H1 (cell line): ENCODE measurements around the gene LAMA3. TPM values are rescaled to one million over a fixed set of nuclear protein-coding genes. Genes with fewer than 3 reads are reported as not detected.

ENCODE experiments used
- CTCF ChIA-PET: fragments of 300-600 bp; sonication (Branson Sonifier 250); formaldehyde crosslinking; loops from one replicate; lab custom pipeline; 2021; ENCODE audit not compliant: partially characterized antibody; lab: Charles Lee
- POLR2A ChIA-PET: fragments of 300-600 bp; sonication (Branson Sonifier 250); formaldehyde crosslinking; loops from one replicate; lab custom pipeline; 2021; ENCODE audit warnings: inconsistent platforms; ENCODE audit not compliant: partially characterized antibody; lab: Charles Lee
- DNase-seq, 2 experiments: peaks; one replicate each; pipeline versions ENCODE4 v3.0.0 to v3.0.0-alpha.2; 2010 to 2022; ENCODE audit warnings: low spot score in 2 of 2, low read depth in 1 of 2, mixed read lengths in 1 of 2
- FAIRE-seq: peaks from 2 replicates; lab custom pipeline; 2011; peaks lifted over from hg19 to GRCh38; lab: Jason Lieb, UNC
- H2AFZ ChIP-seq: 2 replicates; pipeline ENCODE4 v1.8.1; 2012; ENCODE audit warnings: low read length, inconsistent platforms
- H2AK5ac ChIP-seq: 2 replicates; pipeline ENCODE4 v1.6.1; 2013; ENCODE audit warnings: low read depth, low read length
- H2BK120ac ChIP-seq: replicated peaks from 2 replicates; pipeline ENCODE3; 2013; ENCODE audit warnings: low read depth, low read length, inconsistent platforms
- H2BK12ac ChIP-seq: 2 replicates; pipeline ENCODE4 v1.6.1; 2013; ENCODE audit warnings: low read depth, low read length
- H2BK15ac ChIP-seq: 2 replicates; pipeline ENCODE4 v1.6.1; 2013; ENCODE audit warnings: low read length
- H2BK20ac ChIP-seq: 2 replicates; pipeline ENCODE4 v1.6.1; 2013; ENCODE audit warnings: low read length
- H2BK5ac ChIP-seq: 2 replicates; pipeline ENCODE4 v1.6.1; 2013; ENCODE audit warnings: low read depth, low read length
- H3K14ac ChIP-seq: 2 replicates; pipeline ENCODE4 v1.6.1; 2013; ENCODE audit warnings: inconsistent platforms; ENCODE audit not compliant: insufficient read length
- H3K18ac ChIP-seq: 2 replicates; pipeline ENCODE4 v1.6.1; 2013; ENCODE audit warnings: low read length; ENCODE audit errors: extremely low read depth
- H3K23ac ChIP-seq: 2 replicates; pipeline ENCODE4 v1.6.1; 2013; ENCODE audit warnings: inconsistent platforms; ENCODE audit not compliant: insufficient read length
- H3K23me2 ChIP-seq: 2 replicates; pipeline ENCODE4 v1.6.1; 2013; ENCODE audit warnings: low read depth, low read length
- H3K27ac ChIP-seq: 2 replicates; pipeline ENCODE4 v1.6.1; 2011; ENCODE audit warnings: low read depth, low read length, inconsistent platforms
- H3K27me3 ChIP-seq, 4 experiments: replicated peaks in 1 of 4; 1 replicate in 1 of 4; 2 replicates in 3 of 4; pipeline versions ENCODE4 v1.6.1 to v1.8.1; 2011 to 2013; ENCODE audit warnings: low read length in 3 of 4, mild to moderate bottlenecking in 3 of 4, inconsistent platforms in 2 of 4, mixed read lengths in 2 of 4, moderate library complexity in 1 of 4; ENCODE audit not compliant: control insufficient read depth in 3 of 4, insufficient read depth in 3 of 4; ENCODE audit errors: extremely low read depth in 1 of 4
- H3K36me3 ChIP-seq, 4 experiments: 2 replicates each; pipeline versions ENCODE4 v1.6.1 to v1.8.1; 2011 to 2013; ENCODE audit warnings: mild to moderate bottlenecking in 4 of 4, low read length in 3 of 4, moderate library complexity in 2 of 4, control low read depth in 1 of 4, inconsistent platforms in 1 of 4; ENCODE audit not compliant: insufficient read depth in 4 of 4, control insufficient read depth in 2 of 4
- H3K4ac ChIP-seq: replicated peaks from 2 replicates; pipeline ENCODE3; 2013; ENCODE audit warnings: low read length, low read depth, mixed read lengths, inconsistent platforms; ENCODE audit not compliant: insufficient read length
- H3K4me1 ChIP-seq, 4 experiments: replicated peaks in 1 of 4; 1 replicate in 1 of 4; 2 replicates in 3 of 4; pipeline versions ENCODE4 v1.6.1 to v1.8.1; 2011 to 2013; ENCODE audit warnings: low read length in 3 of 4, inconsistent platforms in 2 of 4, mixed read lengths in 1 of 4; ENCODE audit not compliant: insufficient read depth in 4 of 4, control insufficient read depth in 3 of 4
- H3K4me2 ChIP-seq, 2 experiments: 2 replicates each; pipeline versions ENCODE4 v1.6.1 to v1.8.1; 2011 to 2013; ENCODE audit warnings: low read depth in 2 of 2, low read length in 2 of 2, control low read depth in 1 of 2, inconsistent platforms in 1 of 2, mild to moderate bottlenecking in 1 of 2; ENCODE audit not compliant: insufficient read depth in 1 of 2
- H3K4me3 ChIP-seq, 4 experiments: fragments of 200-600, 300-600 bp in 1 of 4; sonication (generic), shearing (Covaris generic), sonication (Bioruptor Twin) in 1 of 4; 2 replicates each; pipeline versions ENCODE4 v1.5.1 to v1.8.1; 2011 to 2016; ENCODE audit warnings: low read length in 4 of 4, low read depth in 3 of 4, control low read depth in 2 of 4, inconsistent platforms in 2 of 4, mild to moderate bottlenecking in 2 of 4, mixed read lengths in 1 of 4, moderate library complexity in 1 of 4; ENCODE audit not compliant: insufficient read depth in 2 of 4; ENCODE audit errors: extremely low read depth in 1 of 4
- H3K56ac ChIP-seq: replicated peaks from 2 replicates; pipeline ENCODE3; 2013; ENCODE audit warnings: low read depth, mild to moderate bottlenecking, mixed read lengths, low read length, inconsistent platforms; ENCODE audit not compliant: insufficient read length
- H3K79me1 ChIP-seq: 2 replicates; pipeline ENCODE4 v1.6.1; 2013; ENCODE audit warnings: low read depth, low read length, control low read depth
- H3K79me2 ChIP-seq, 2 experiments: 2 replicates each; pipeline versions ENCODE4 v1.6.1 to v1.8.1; 2012 to 2013; ENCODE audit warnings: low read length in 2 of 2, mild to moderate bottlenecking in 2 of 2, inconsistent platforms in 1 of 2; ENCODE audit not compliant: insufficient read depth in 2 of 2, control insufficient read depth in 1 of 2
- H3K9ac ChIP-seq, 4 experiments: replicated peaks in 1 of 4; 1 replicate in 1 of 4; 2 replicates in 3 of 4; pipeline versions ENCODE4 v1.6.1 to v1.8.1; 2011 to 2013; ENCODE audit warnings: low read depth in 3 of 4, low read length in 3 of 4, control low read depth in 2 of 4, mild to moderate bottlenecking in 2 of 4, moderate library complexity in 2 of 4, inconsistent platforms in 1 of 4; ENCODE audit errors: extremely low read depth in 1 of 4
- H3K9me3 ChIP-seq, 2 experiments: 2 replicates each; pipeline versions ENCODE4 v1.6.1 to v1.8.1; 2012 to 2013; ENCODE audit warnings: mild to moderate bottlenecking in 2 of 2, moderate library complexity in 2 of 2, control low read depth in 1 of 2, inconsistent platforms in 1 of 2, low read depth in 1 of 2, low read length in 1 of 2, mixed read lengths in 1 of 2; ENCODE audit not compliant: insufficient read depth in 2 of 2
- H4K20me1 ChIP-seq, 2 experiments: replicated peaks in 1 of 2; 2 replicates each; pipeline versions ENCODE3 to v1.8.1; 2011 to 2013; ENCODE audit warnings: inconsistent platforms in 2 of 2, low read length in 2 of 2, mild to moderate bottlenecking in 1 of 2; ENCODE audit not compliant: insufficient read depth in 2 of 2, control insufficient read depth in 1 of 2
- H4K5ac ChIP-seq: 2 replicates; pipeline ENCODE4 v1.6.1; 2013; ENCODE audit warnings: low read length, low read depth, mixed read lengths, inconsistent platforms; ENCODE audit not compliant: insufficient read length
- H4K8ac ChIP-seq: 2 replicates; pipeline ENCODE4 v1.8.0; 2013; ENCODE audit warnings: mild to moderate bottlenecking, moderate library complexity, low read length, inconsistent platforms; ENCODE audit not compliant: insufficient read depth; ENCODE audit errors: extremely low read depth
- H4K91ac ChIP-seq: replicated peaks from 2 replicates; pipeline ENCODE3; 2013; ENCODE audit warnings: low read length, mixed read lengths, inconsistent platforms; ENCODE audit not compliant: insufficient read length
- ASH2L ChIP-seq: fragments of 200-600, 300-600 bp; sonication (generic); IDR thresholded peaks from one replicate; pipeline ENCODE4 v1.7.1; 2017; ENCODE audit warnings: low read length
- ATF2 ChIP-seq: IDR thresholded peaks from 2 replicates; pipeline ENCODE4 v1.6.1; 2012; ENCODE audit warnings: low read length, inconsistent platforms
- BCL11A ChIP-seq, 2 experiments: IDR thresholded peaks; one replicate each; pipeline ENCODE4 v1.6.1; 2011; ENCODE audit warnings: low read depth in 2 of 2, low read length in 2 of 2, mild to moderate bottlenecking in 2 of 2
- CEBPB ChIP-seq: IDR thresholded peaks from 2 replicates; pipeline ENCODE4 v1.6.1; 2012; ENCODE audit warnings: low read depth, low read length
- EZH2 ChIP-seq: fragments of 200-600 bp; sonication (generic); IDR thresholded peaks from 2 replicates; pipeline ENCODE4 v1.7.1; 2012; ENCODE audit warnings: low read depth, mild to moderate bottlenecking, moderate library complexity, low read length, inconsistent platforms; ENCODE audit not compliant: severe bottlenecking
- HDAC6 ChIP-seq: IDR thresholded peaks from one replicate; pipeline ENCODE4 v1.7.1; 2012; ENCODE audit warnings: low read depth, mild to moderate bottlenecking, inconsistent platforms, low read length, moderate library complexity
- KDM4A ChIP-seq: IDR thresholded peaks from one replicate; pipeline ENCODE4 v1.7.1; 2012; ENCODE audit warnings: low read depth, mild to moderate bottlenecking, moderate library complexity, low read length, inconsistent platforms; ENCODE audit not compliant: severe bottlenecking
- NANOG ChIP-seq: IDR thresholded peaks from 2 replicates; pipeline ENCODE4 v1.6.1; 2011; ENCODE audit warnings: low read length, low read depth, mild to moderate bottlenecking, inconsistent platforms; ENCODE audit not compliant: insufficient read depth, poor library complexity, severe bottlenecking
- POU5F1 ChIP-seq: IDR thresholded peaks from 2 replicates; pipeline ENCODE4 v1.6.1; 2011; ENCODE audit warnings: low read depth, mild to moderate bottlenecking, low read length, moderate library complexity
- RBBP5 ChIP-seq: IDR thresholded peaks from 2 replicates; pipeline ENCODE4 v1.7.1; 2012; ENCODE audit warnings: low read depth, mild to moderate bottlenecking, inconsistent platforms, low read length, moderate library complexity, borderline replicate concordance
- SAP30 ChIP-seq: fragments of 300-600 bp; sonication (generic); IDR thresholded peaks from 2 replicates; pipeline ENCODE4 v1.7.1; 2012; ENCODE audit warnings: low read length, moderate library complexity, mild to moderate bottlenecking, inconsistent platforms; ENCODE audit not compliant: insufficient read depth, insufficient replicate concordance
- SRF ChIP-seq: IDR thresholded peaks from 2 replicates; pipeline ENCODE4 v1.6.1; 2011; ENCODE audit warnings: mild to moderate bottlenecking, low read depth, low read length, moderate library complexity
- SUZ12 ChIP-seq: fragments of 200-600 bp; sonication (generic); IDR thresholded peaks from 2 replicates; pipeline ENCODE4 v1.6.1; 2012; ENCODE audit warnings: mild to moderate bottlenecking, inconsistent platforms, low read length, moderate library complexity, mixed read lengths
- WGBS, 2 experiments: shearing (Covaris generic) in 1 of 2; methylation state at CpG; one replicate each; pipeline versions ENCODE4 v1.1.6 to v1.1.7; 2013 to 2015; ENCODE audit warnings: low lambda C conversion rate in 2 of 2, mixed read lengths in 2 of 2, inconsistent platforms in 1 of 2, low coverage in 1 of 2, missing lambda C conversion rate in 1 of 2; ENCODE audit not compliant: insufficient replicate concordance in 2 of 2, insufficient coverage in 1 of 2, insufficient read length in 1 of 2; ENCODE audit errors: extremely low coverage in 1 of 2, missing lambda C conversion rate in 1 of 2; 5-methylcytosine and 5-hydroxymethylcytosine counted together
- polyA plus RNA-seq, 7 experiments: library from polyadenylated mRNA; depleted of rRNA in 3 of 7; stranded (reverse) in 5 of 7; unstranded in 2 of 7; fragments of >200 nt in 5 of 7; fragments of 200-250 nt in 2 of 7; gene quantifications; 1 replicate in 5 of 7; 2 replicates in 1 of 7; 4 replicates in 1 of 7; pipeline versions ENCODE4 v1.2.1 to v1.2.3, GENCODE V29; 2011 to 2013; ENCODE audit warnings: missing spikeins in 2 of 7, mixed read lengths in 2 of 7
- total RNA-seq: library from RNA; stranded (reverse); fragmentation: NEBNext Ultra II Directional; extraction: Animal tissue kit (Norgen Biotek cat#: 25700); gene quantifications from 2 replicates; pipeline ENCODE4 v1.2.1, GENCODE V29; 2021

Gene LAMA3
- total and polyA plus RNA-seq, 2 of the 8 experiments (the other 6 are each of a cell fraction or from before 2014, with no cell fraction given) = 0.76 to 5.0 TPM

- ChIA-PET POLR2A (no interaction called here), CTCF (no interaction called here)
- Histone ChIP-seq H4K8ac (no peak overlapping the region), H3K27ac (no peak overlapping the region), H2BK120ac (no peak overlapping the region), H4K5ac (no peak overlapping the region), H3K18ac (no peak overlapping the region), H4K20me1 (no peaks in the 10 kb centered on the region), H3K79me1 (no peaks in the 10 kb centered on the region), H4K91ac (no peak overlapping the region), H3K36me3 (no peaks in the 10 kb centered on the region), H3K79me2 (no peaks in the 10 kb centered on the region), H3K4me3 (no peak overlapping the region), H3K14ac (no peak overlapping the region), H3K4me2 (no peak overlapping the region), H3K4ac (no peak overlapping the region), H3K23me2 (no peaks in the 10 kb centered on the region), H3K56ac (no peak overlapping the region), H3K9ac (no peak overlapping the region), H3K4me1 (no peaks in the 10 kb centered on the region), H3K23ac (no peak overlapping the region), H2AK5ac (no peak overlapping the region), H3K9me3 (no peaks in the 10 kb centered on the region), H2BK12ac (no peak overlapping the region), H2BK20ac (no peak overlapping the region), H2BK5ac (no peak overlapping the region), H3K27me3 (no peaks in the 10 kb centered on the region), H2BK15ac (no peak overlapping the region), H2AFZ (no peak overlapping the region)
- DNase-seq = no peak
- no peak for FAIRE-seq
- 92% methylated on average over 6 of the region's 6 CpGs; no CpG with 5 or more reads in 1 of the 2 experiments for WGBS, 2 experiments
- TF ChIP-seq EZH2 (no peak), ASH2L (no peak), NANOG (no peak), KDM4A (no peak), SUZ12 (no peak), CEBPB (no peak), RBBP5 (no peak), SRF (no peak), HDAC6 (no peak), BCL11A (IDR thresholded peaks at IDR 0.05; ENCODE audit: low read depth in 2 of 2, low read length in 2 of 2) (no peak), ATF2 (no peak), POU5F1 (no peak), SAP30 (no peak)
Measured at GRCh38 chr18:23833714-23834113, 144.5 kb downstream of the LAMA3 start.
